Measurements from ENCODE around the gene SFT2D3. TPM values are rescaled to one million over a fixed set of nuclear protein-coding genes. Genes with fewer than 3 reads are reported as not detected.
A peak's percentile ranks its signal among the peaks of the same experiment; 100 is the strongest.

SFT2D3 gene
- 5.4 and 5.8 TPM in 2 replicates for total RNA-seq

GRCh38 chr2:127701193-127701650 is at the start of gene SFT2D3:
Gene SFT2D3 (plus strand): TSS chr2:127701497. CDS start chr2:127701529, 32 bp downstream.
- peak; percentile 94 for DNase-seq

- DNase-seq: no peak
Measured at GRCh38 chr2:127651971-127652550, 49.2 kb upstream of the SFT2D3 start.

- DNase-seq: no peak
Measured at GRCh38 chr2:127652786-127653357, 48.4 kb upstream of the SFT2D3 start.

DNA sequence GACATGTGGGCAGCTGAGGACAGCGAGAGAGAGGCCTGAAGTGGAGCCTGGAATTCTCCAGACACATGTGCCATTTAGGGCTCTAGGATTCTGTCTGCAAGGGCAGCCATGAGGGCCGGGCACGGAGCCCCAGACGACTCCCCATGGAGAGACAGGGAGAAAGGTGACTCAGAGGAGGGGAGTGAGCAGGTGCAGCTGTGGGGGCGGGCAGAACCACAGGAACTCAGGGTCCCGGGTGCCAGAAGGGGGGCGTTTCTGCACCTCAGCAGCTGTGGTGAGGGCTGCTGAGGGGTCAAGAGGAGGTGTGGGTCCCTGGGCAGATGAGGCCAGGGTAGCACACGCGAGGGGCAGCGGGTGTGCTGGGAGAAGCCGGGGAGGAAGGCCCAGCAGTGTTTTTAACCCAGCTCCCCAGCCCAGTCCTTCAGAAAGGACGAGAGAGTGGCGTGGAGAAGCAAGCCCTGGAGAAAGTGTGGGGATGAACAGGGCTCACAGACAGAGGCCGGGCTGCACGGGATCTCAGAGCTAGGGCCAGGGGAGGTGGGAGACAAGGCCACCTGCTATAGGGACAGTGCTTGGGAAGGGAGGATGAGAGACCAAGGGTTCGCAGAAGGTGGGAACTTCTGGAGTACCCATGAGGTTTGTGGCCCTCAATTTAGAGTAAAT is 47.7 kb upstream of the SFT2D3 start:
- no peak for DNase-seq

GRCh38 chr2:127654084-127654837 is 47.0 kb upstream of the SFT2D3 start:
- no peak for DNase-seq

- no peak for DNase-seq
Measured at GRCh38 chr2:127654838-127655175, 46.5 kb upstream of the SFT2D3 start.

- DNase-seq: no peak
Measured at GRCh38 chr2:127655209-127656073, 45.9 kb upstream of the SFT2D3 start.

DNA sequence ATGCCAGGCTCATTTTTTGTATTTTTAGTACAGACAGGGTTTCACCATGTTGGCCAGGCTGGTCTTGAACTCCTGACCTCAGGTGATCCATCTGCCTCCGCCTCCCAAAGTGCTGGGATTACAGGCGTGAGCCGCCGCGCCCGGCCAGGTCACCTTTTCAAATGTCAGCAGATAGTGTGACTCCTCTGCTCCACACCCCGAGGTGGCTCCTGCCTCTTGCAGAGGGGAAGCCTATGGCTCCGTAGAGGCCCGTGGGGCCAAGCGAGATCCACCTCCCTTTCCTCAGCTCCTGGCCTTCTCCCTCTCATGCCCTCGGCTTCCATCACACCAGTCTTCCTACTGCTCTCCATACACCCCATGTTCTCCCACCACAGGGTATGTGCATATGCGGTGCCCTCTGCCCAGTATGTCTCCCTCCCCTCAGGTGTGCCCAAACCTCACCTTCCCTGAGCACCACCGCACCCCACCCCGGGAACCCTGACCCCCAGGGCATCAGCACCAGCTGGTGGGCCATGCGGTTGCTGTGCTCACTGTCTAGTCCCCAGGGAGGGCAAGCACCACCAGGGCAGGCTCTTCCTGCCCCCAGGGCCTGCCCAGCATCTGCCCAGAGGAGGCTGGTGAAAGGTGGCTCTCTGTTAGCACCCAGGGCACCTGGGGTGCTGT is 44.6 kb upstream of the SFT2D3 start:
- DNase-seq: no peak

GRCh38 chr2:127657232-127657595 is 44.1 kb upstream of the SFT2D3 start:
- no peak for DNase-seq

DNA sequence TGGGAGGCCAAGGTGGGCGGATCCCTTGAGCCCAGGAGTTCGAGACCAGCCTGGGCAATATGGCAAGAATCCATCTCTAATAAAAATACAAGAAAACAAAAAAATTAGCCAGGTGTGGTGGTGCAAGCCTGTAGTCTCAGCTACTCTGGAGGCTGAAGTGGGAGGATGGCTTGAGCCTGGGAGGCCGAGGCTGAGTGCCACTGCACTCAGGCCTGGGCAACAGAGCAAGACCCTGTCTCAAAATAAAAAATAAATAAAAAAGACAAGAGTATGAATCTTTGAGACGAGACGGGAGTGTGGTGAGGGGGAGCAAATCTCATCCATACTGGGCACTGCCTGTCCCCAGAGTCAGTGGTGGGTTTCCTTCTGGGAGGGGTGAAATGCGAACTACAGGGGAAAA is 43.2 kb upstream of the SFT2D3 start:
- no peak for DNase-seq

DNA sequence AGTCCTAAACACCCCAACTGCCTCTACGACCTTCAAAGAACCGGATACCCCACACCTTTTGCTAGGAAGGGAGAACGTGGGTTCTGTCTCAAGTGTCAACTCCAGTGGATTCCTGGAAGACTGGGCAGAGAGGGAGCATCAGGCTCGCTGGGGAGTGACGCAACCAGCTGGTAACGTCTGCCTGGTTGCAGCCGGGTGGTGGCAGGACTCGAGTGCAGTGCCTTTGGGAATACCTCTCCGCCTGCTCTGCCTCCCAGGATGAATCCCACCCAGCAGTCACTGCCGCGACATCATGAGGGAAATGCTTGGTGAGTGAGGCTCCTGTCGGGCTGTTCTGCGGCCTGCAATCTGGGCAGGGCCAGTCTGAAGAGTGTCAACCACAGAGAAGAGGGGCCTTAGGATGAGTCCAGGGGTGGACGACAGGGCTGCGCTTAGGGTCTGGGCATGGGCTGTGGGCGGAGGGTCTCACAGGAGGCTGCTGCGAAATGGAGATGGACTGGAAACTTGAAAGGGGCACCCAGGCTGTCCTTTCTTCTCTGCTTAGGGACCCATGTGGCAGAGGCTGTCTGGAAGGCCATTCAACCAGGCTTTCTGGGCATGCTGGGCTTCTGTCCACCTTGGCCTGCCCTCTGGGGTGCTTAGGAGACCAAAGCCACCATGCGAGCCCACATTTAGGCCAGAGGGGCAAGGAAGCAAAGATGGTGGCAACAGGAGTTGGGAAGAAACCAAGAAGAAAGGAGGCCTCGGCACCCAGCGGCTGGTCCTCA is 42.5 kb upstream of the SFT2D3 start:
- DNase-seq: no peak

- DNase-seq: peak; percentile 91
Measured at GRCh38 chr2:127659408-127660290, 41.6 kb upstream of the SFT2D3 start.

DNA sequence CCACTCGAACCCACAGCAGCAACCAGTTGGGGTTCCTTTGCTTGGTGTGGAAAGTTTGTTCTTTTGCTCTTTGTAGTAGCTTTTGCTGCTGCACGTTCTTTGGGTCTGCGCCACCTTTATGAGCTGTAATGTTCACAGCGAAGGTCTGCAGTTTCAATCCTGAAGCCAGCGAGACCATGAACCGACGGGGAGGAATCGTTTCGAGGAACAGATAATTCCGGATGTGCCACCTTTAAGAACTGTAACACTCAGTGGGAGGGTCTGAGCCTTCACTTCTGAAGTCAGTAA is 41.1 kb upstream of the SFT2D3 start:
- DNase-seq: no peak

- peak; percentile 28 for DNase-seq
Measured at GRCh38 chr2:127661072-127661649, 40.1 kb upstream of the SFT2D3 start.

- peak; percentile 22 for DNase-seq
Measured at GRCh38 chr2:127661949-127662510, 39.3 kb upstream of the SFT2D3 start.

GRCh38 chr2:127662937-127663565 is 38.2 kb upstream of the SFT2D3 start:
- DNase-seq: no peak

GRCh38 chr2:127663566-127664064 is 37.7 kb upstream of the SFT2D3 start:
- DNase-seq: no peak

GRCh38 chr2:127664065-127664894 is 37.0 kb upstream of the SFT2D3 start:
- peak; percentile 67 for DNase-seq

All from dermis blood vessel endothelial cell (primary cell).